Panc1 (cell line): ENCODE results near the gene TENM3. TPM values are rescaled to one million over a fixed set of nuclear protein-coding genes. Genes with fewer than 3 reads are reported as not detected.

Source experiments
- ATAC-seq: fragments of 200-7000 bp; cut with Tn5 transposase; 2 replicates; pipeline ENCODE4 v1.9.1; 2020; ENCODE audit warnings: mild to moderate bottlenecking, moderate library complexity
- BruUV-seq: library from RNA; stranded (reverse); fragments of 400-500 nt; replicated peaks from 2 replicates; lab custom pipeline; 2021; lab: Mats Ljungman, UMichigan
- CTCF ChIA-PET: fragments of 300-600 bp; sonication (Branson Sonifier 250); formaldehyde crosslinking; loops from one replicate; lab custom pipeline; 2022; ENCODE audit warnings: antibody characterized with exemption; lab: Charles Lee
- POLR2A ChIA-PET: fragments of 300-600 bp; sonication (Branson Sonifier 250); formaldehyde crosslinking; loops from one replicate; lab custom pipeline; 2022; ENCODE audit warnings: antibody characterized with exemption; lab: Charles Lee
- DNase-seq: peaks from one replicate; pipeline ENCODE4 v3.0.0-alpha.2; 2010; ENCODE audit warnings: low read depth, low spot score
- H3K27ac ChIP-seq: 2 replicates; pipeline ENCODE4 v1.5.1; 2011; ENCODE audit warnings: mild to moderate bottlenecking, low read length, inconsistent platforms
- H3K27me3 ChIP-seq: fragments of 200-500 bp; sonication (Bioruptor generic); 2 replicates; pipeline ENCODE4 v1.6.0; 2014; ENCODE audit warnings: low read length, inconsistent platforms; ENCODE audit not compliant: control insufficient read depth, insufficient read depth
- H3K36me3 ChIP-seq: fragments of 200-500 bp; sonication (Bioruptor generic); 2 replicates; pipeline ENCODE4 v1.5.1; 2014; ENCODE audit warnings: inconsistent platforms, mild to moderate bottlenecking, low read length, moderate library complexity; ENCODE audit not compliant: control insufficient read depth, insufficient read depth
- H3K4me1 ChIP-seq: 2 replicates; pipeline ENCODE4 v1.5.1; 2011; ENCODE audit warnings: inconsistent platforms, mild to moderate bottlenecking, low read length, moderate library complexity; ENCODE audit not compliant: control insufficient read depth, insufficient read depth
- H3K4me3 ChIP-seq, 2 experiments: 2 replicates each; pipeline ENCODE4 v1.5.1; 2011 to 2012; ENCODE audit warnings: low read depth in 2 of 2, low read length in 2 of 2, mild to moderate bottlenecking in 2 of 2, inconsistent platforms in 1 of 2, moderate library complexity in 1 of 2
- H3K9me3 ChIP-seq: fragments of 200-500 bp; sonication (Bioruptor generic); 2 replicates; pipeline ENCODE4 v1.5.1; 2014; ENCODE audit warnings: low read depth, mild to moderate bottlenecking, inconsistent platforms, low read length, moderate library complexity; ENCODE audit not compliant: control insufficient read depth, insufficient read depth
- POLR2AphosphoS5 ChIP-seq: IDR thresholded peaks from 2 replicates; pipeline ENCODE4 v1.6.1; 2012; ENCODE audit warnings: mild to moderate bottlenecking, low read depth, low read length, moderate library complexity
- SIN3A ChIP-seq: IDR thresholded peaks from 2 replicates; pipeline ENCODE4 v1.6.1; 2012; ENCODE audit warnings: low read depth, mild to moderate bottlenecking, low read length, moderate library complexity, borderline replicate concordance; ENCODE audit not compliant: insufficient read depth
- TCF7L2 ChIP-seq: IDR thresholded peaks from 2 replicates; pipeline ENCODE4 v1.6.1; 2011; ENCODE audit warnings: mild to moderate bottlenecking, low read depth, low read length, inconsistent platforms
- in situ Hi-C: cut with HindIII; loops from 2 replicates; pipeline ENCODE4 v1.10.0; 2016; ENCODE audit warnings: low sequenced_read_pairs, low pct_unique_long_range_greater_than_20kb
- intact Hi-C: fragments of 100-400 bp; cut with micrococcal nuclease; formaldehyde crosslinking; loops from one replicate; pipeline ENCODE4 v1.10.0; 2022; ENCODE audit not compliant: unreplicated experiment
- total RNA-seq: library from RNA; stranded (reverse); gene quantifications from one replicate; pipeline ENCODE4 v1.2.1, GENCODE V29; 2021; ENCODE audit not compliant: unreplicated experiment
- TF ChIP-seq, protein P1 (sequence below), 2 experiments: IDR thresholded peaks; 2 replicates each; pipeline ENCODE4 v1.6.1; 2011 to 2012; ENCODE audit warnings: low read depth in 2 of 2, control low read depth in 1 of 2, low read length in 1 of 2, mild to moderate bottlenecking in 1 of 2, moderate library complexity in 1 of 2; ENCODE audit not compliant: insufficient read depth in 1 of 2
- TF ChIP-seq, protein P2 (sequence below): fragments of 450-650 bp; IDR thresholded peaks from 2 replicates; pipeline ENCODE4 v1.5.1; 2017; ENCODE audit warnings: mild to moderate bottlenecking

Gene TENM3
- total RNA-seq, 1 experiment from 2014 or later: 0.95 TPM

DNA sequence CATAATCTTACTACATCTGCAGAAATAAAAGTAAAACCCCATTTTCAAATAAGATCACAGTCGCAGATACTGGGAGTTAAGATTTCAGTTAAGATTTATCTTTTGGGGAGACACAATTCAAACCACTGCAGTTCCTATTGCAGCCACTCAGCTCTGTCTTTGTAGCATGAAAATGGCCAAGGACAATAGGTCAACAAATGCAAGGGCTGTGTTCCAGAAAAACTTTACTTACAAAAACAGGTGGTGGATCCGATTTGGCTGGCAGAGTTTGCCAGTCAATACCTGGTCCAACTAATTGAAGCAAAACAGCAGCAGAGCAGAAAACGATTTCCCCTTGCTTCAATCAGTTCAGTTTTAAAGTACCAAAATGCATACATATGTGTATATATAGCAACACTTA, 77.4 kb downstream of the TENM3 start:
- in situ Hi-C loops (no loop called here), intact Hi-C loops (no loop called here)
- no peaks in the 10 kb centered on the region for H3K4me1 ChIP-seq
- no peak overlapping the region for H3K27ac ChIP-seq
- DNase-seq: no peak
- POLR2A ChIA-PET: no interaction called here
- ATAC-seq: no peak
- no peak overlapping the region for H3K4me3 ChIP-seq
- no TSS peak for BruUV-seq
- no peaks in the 10 kb centered on the region for H3K9me3 ChIP-seq
- no peaks in the 10 kb centered on the region for H3K27me3 ChIP-seq
- H3K36me3 ChIP-seq: no peaks in the 10 kb centered on the region
- CTCF ChIA-PET: no interaction called here
- TF ChIP-seq, protein P1, sequence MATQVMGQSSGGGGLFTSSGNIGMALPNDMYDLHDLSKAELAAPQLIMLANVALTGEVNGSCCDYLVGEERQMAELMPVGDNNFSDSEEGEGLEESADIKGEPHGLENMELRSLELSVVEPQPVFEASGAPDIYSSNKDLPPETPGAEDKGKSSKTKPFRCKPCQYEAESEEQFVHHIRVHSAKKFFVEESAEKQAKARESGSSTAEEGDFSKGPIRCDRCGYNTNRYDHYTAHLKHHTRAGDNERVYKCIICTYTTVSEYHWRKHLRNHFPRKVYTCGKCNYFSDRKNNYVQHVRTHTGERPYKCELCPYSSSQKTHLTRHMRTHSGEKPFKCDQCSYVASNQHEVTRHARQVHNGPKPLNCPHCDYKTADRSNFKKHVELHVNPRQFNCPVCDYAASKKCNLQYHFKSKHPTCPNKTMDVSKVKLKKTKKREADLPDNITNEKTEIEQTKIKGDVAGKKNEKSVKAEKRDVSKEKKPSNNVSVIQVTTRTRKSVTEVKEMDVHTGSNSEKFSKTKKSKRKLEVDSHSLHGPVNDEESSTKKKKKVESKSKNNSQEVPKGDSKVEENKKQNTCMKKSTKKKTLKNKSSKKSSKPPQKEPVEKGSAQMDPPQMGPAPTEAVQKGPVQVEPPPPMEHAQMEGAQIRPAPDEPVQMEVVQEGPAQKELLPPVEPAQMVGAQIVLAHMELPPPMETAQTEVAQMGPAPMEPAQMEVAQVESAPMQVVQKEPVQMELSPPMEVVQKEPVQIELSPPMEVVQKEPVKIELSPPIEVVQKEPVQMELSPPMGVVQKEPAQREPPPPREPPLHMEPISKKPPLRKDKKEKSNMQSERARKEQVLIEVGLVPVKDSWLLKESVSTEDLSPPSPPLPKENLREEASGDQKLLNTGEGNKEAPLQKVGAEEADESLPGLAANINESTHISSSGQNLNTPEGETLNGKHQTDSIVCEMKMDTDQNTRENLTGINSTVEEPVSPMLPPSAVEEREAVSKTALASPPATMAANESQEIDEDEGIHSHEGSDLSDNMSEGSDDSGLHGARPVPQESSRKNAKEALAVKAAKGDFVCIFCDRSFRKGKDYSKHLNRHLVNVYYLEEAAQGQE (IDR thresholded peaks at IDR 0.05; ENCODE audit: insufficient read depth in 1 of 2, low read depth in 2 of 2, low read length in 1 of 2): no peak
- TF ChIP-seq, protein P2, sequence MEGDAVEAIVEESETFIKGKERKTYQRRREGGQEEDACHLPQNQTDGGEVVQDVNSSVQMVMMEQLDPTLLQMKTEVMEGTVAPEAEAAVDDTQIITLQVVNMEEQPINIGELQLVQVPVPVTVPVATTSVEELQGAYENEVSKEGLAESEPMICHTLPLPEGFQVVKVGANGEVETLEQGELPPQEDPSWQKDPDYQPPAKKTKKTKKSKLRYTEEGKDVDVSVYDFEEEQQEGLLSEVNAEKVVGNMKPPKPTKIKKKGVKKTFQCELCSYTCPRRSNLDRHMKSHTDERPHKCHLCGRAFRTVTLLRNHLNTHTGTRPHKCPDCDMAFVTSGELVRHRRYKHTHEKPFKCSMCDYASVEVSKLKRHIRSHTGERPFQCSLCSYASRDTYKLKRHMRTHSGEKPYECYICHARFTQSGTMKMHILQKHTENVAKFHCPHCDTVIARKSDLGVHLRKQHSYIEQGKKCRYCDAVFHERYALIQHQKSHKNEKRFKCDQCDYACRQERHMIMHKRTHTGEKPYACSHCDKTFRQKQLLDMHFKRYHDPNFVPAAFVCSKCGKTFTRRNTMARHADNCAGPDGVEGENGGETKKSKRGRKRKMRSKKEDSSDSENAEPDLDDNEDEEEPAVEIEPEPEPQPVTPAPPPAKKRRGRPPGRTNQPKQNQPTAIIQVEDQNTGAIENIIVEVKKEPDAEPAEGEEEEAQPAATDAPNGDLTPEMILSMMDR: no peak
- TF ChIP-seq POLR2AphosphoS5 (no peak), SIN3A (no peak), TCF7L2 (no peak)

DNA sequence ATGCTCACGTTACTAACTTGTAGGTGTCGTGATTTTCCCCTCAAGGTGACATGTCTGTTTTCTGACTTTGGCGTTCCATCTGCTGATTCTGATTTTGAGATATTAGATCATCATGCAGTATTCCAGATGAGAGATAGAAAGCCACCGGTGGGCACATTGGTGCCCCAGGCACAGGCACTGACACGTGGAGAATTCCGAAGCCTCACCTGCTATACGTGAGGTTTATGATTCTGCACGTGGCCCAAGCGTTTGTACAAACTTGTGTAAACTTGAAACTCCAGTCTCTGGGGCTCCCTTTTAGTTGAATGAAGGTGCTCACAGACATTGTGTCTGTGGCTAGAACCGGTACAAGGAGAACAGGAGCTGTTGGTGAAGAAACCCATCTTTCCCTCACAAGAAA, 81.1 kb downstream of the TENM3 start:
- Histone ChIP-seq H3K27me3 (no peaks in the 10 kb centered on the region), H3K4me3 (no peak overlapping the region), H3K36me3 (no peaks in the 10 kb centered on the region), H3K27ac (no peak overlapping the region), H3K9me3 (no peaks in the 10 kb centered on the region), H3K4me1 (no peaks in the 10 kb centered on the region)
- ATAC-seq (no peak), DNase-seq (no peak)
- intact Hi-C loops (no loop called here), in situ Hi-C loops (no loop called here)
- BruUV-seq: no TSS peak
- ChIA-PET POLR2A (no interaction called here), CTCF (no interaction called here)
- no peak for TF ChIP-seq TCF7L2

DNA sequence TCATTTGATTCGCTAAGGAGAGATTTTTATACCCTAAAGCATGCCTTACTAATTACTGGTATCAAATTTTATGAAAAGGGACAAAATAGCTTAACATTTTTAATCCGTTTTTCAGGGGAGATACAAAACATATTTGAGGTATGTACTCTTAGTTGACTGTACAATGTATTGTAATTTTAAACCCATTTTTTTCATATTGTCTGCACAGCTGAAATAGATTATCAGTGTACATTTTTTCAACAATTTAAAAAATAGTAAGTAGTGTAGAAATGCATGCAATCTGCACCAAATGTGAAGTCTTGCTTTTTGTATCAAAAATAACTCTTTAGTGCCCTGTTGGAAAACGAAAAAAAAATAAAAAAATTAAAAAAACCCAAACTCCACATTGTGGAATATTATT, 82.2 kb downstream of the TENM3 start:
- Histone ChIP-seq H3K27ac (no peak overlapping the region), H3K4me3 (no peak overlapping the region), H3K27me3 (no peaks in the 10 kb centered on the region), H3K9me3 (no peaks in the 10 kb centered on the region), H3K4me1 (no peaks in the 10 kb centered on the region), H3K36me3 (no peaks in the 10 kb centered on the region)
- CTCF ChIA-PET: no interaction called here
- no peak for DNase-seq
- intact Hi-C loops (no loop called here), in situ Hi-C loops (no loop called here)
- ATAC-seq: no peak
- TF ChIP-seq, protein P2: no peak
- TF ChIP-seq, protein P1 (IDR thresholded peaks at IDR 0.05; ENCODE audit: insufficient read depth in 1 of 2, low read depth in 2 of 2, low read length in 1 of 2): no peak
- TF ChIP-seq POLR2AphosphoS5: no peak
- TF ChIP-seq TCF7L2: no peak
- no peak for TF ChIP-seq SIN3A
- POLR2A ChIA-PET: no interaction called here
- no TSS peak for BruUV-seq
